Heart left ventricle (tissue), 13 donors: ENCODE data around the gene HYAL2.
A peak's percentile ranks its signal among the peaks of the same experiment; 100 is the strongest.

Source experiments
- POLR2A ChIP-seq, 2 donors: fragments of 450-650 bp; IDR thresholded peaks; one replicate each; pipeline ENCODE4 v1.6.1; 2017; ENCODE audit warnings: antibody characterized with exemption in 2 of 2, mild to moderate bottlenecking in 2 of 2, moderate library complexity in 2 of 2
- TF ChIP-seq, protein P1 (sequence below), 12 donors: fragments of 200-600 bp; sonication (generic) in 4 of 12; IDR thresholded peaks; one replicate each; pipeline versions ENCODE4 v1.5.0 to v1.8.0; 2018 to 2022; ENCODE audit warnings: antibody characterized with exemption in 12 of 12, mild to moderate bottlenecking in 5 of 12
- donor health status: ischemic (EF 13 %, LVEDD 7.1; RV severe dilation, severe dysfunction).
- donor health status: DM: no; HTN: yes; CAD: no.
- donor health status: DM: no; HTN: no; CAD: no.
- donor health status: ischemic (EF 25% LVEDD 6.9; RV normal size, moderate dysfunction).
- donor health status: ischemic (EF 25% LVEDD 5.7; RV mildly dilated, moderate dysfunction).
- donor health status: ischemic (EF 35%, LVEDD 5.7; RV mildly dilated, moderate dysfunction).
- donor health status: nonischemic (EF 11% LVEDD 7.7; RV severe dilation, severe dysfunction).
- donor health status: DM: yes; HTN: yes; CAD: no.
- donor health status: PGD.
- donor health status: ischemic (EF 29% LVEDD 5.4; RV normal size, mild dysfunction).
- donor health status: nonischemic (EF 23%, LVEDD 6.1; RV moderate dilation, normal function).

GRCh38 chr3:50319894-50320625 lies 2.5 kb downstream of the HYAL2 start:
- TF ChIP-seq, protein P1, sequence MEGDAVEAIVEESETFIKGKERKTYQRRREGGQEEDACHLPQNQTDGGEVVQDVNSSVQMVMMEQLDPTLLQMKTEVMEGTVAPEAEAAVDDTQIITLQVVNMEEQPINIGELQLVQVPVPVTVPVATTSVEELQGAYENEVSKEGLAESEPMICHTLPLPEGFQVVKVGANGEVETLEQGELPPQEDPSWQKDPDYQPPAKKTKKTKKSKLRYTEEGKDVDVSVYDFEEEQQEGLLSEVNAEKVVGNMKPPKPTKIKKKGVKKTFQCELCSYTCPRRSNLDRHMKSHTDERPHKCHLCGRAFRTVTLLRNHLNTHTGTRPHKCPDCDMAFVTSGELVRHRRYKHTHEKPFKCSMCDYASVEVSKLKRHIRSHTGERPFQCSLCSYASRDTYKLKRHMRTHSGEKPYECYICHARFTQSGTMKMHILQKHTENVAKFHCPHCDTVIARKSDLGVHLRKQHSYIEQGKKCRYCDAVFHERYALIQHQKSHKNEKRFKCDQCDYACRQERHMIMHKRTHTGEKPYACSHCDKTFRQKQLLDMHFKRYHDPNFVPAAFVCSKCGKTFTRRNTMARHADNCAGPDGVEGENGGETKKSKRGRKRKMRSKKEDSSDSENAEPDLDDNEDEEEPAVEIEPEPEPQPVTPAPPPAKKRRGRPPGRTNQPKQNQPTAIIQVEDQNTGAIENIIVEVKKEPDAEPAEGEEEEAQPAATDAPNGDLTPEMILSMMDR (IDR thresholded peaks at IDR 0.05), result peak in 1 of 12 donors; percentile 4
- no peak for TF ChIP-seq POLR2A (IDR thresholded peaks at IDR 0.05)
